GM18508 (cell line): Measurements from ENCODE around the gene TBC1D1.

Experiments used
- ATAC-seq: cut with Tn5 transposase; IDR thresholded peaks from one replicate; pipeline ENCODE4 v1.9.1; 2021; ENCODE audit warnings: moderate number of reproducible peaks; ENCODE audit not compliant: insufficient read depth, unreplicated experiment

TBC1D1 gene

GRCh38 chr4:38091636-38092035 is 200.8 kb downstream of the TBC1D1 start:
- ATAC-seq = no peak

GRCh38 chr4:38092701-38093100 is 201.8 kb downstream of the TBC1D1 start:
- ATAC-seq = no peak

- ATAC-seq = no peak
Observed at GRCh38 chr4:38094419-38094818, 203.5 kb downstream of the TBC1D1 start.

- no peak for ATAC-seq
Observed at GRCh38 chr4:38095691-38096090, 204.8 kb downstream of the TBC1D1 start.

GRCh38 chr4:38097818-38098217 is 206.9 kb downstream of the TBC1D1 start:
- ATAC-seq = no peak

GRCh38 chr4:38099020-38099600 is 208.2 kb downstream of the TBC1D1 start:
- no peak for ATAC-seq

GRCh38 chr4:38099908-38100407 is 209.1 kb downstream of the TBC1D1 start:
- no peak for ATAC-seq

- no peak for ATAC-seq
Observed at GRCh38 chr4:38100474-38101255, 209.8 kb downstream of the TBC1D1 start.

- ATAC-seq = no peak
Observed at GRCh38 chr4:38101563-38101962, 210.7 kb downstream of the TBC1D1 start.

GRCh38 chr4:38102957-38103588 is 212.2 kb downstream of the TBC1D1 start:
- no peak for ATAC-seq

GRCh38 chr4:38105475-38106220 is 214.8 kb downstream of the TBC1D1 start:
- ATAC-seq = peak; percentile 78

- no peak for ATAC-seq
Observed at GRCh38 chr4:38106311-38106710, 215.4 kb downstream of the TBC1D1 start.

GRCh38 chr4:38106886-38107514 is 216.1 kb downstream of the TBC1D1 start:
- no peak for ATAC-seq

- ATAC-seq = no peak
Observed at GRCh38 chr4:38107818-38108217, 216.9 kb downstream of the TBC1D1 start.

- ATAC-seq = no peak
Observed at GRCh38 chr4:38109370-38109769, 218.5 kb downstream of the TBC1D1 start.

- no peak for ATAC-seq
Observed at GRCh38 chr4:38109896-38110295, 219.0 kb downstream of the TBC1D1 start.

GRCh38 chr4:38111024-38111423 is 220.1 kb downstream of the TBC1D1 start:
- ATAC-seq = no peak

GRCh38 chr4:38111717-38112116 is 220.8 kb downstream of the TBC1D1 start:
- ATAC-seq = no peak

- ATAC-seq = no peak
Observed at GRCh38 chr4:38113132-38113531, 222.2 kb downstream of the TBC1D1 start.

GRCh38 chr4:38113551-38113950 is 222.7 kb downstream of the TBC1D1 start:
- no peak for ATAC-seq
